Stimulated activated CD4-positive, alpha-beta T cell treated with anti-CD3 and anti-CD28 coated beads, Interleukin-1b, Interleukin-23, amount 100 ng/mL, for 24 hours (primary cell): ENCODE data around the gene THUMPD3.

Source experiments
- DNase-seq, 4 experiments: peaks; one replicate each; pipeline ENCODE4 v3.0.0-alpha.2; 2020; ENCODE audit warnings: low read depth in 4 of 4, low spot score in 1 of 4

Gene THUMPD3

GRCh38 chr3:9415485-9416138 lies 52.8 kb downstream of the THUMPD3 start:
- DNase-seq = no peak

- DNase-seq = no peak
Measured at GRCh38 chr3:9416139-9416780, 53.4 kb downstream of the THUMPD3 start.

GRCh38 chr3:9420850-9421549 lies 58.1 kb downstream of the THUMPD3 start:
- no peak for DNase-seq

GRCh38 chr3:9422712-9423424 lies 60.0 kb downstream of the THUMPD3 start:
- DNase-seq = no peak

- no peak for DNase-seq
Measured at GRCh38 chr3:9428411-9428810, 65.6 kb downstream of the THUMPD3 start.

GRCh38 chr3:9430733-9431132 lies 67.9 kb downstream of the THUMPD3 start:
- DNase-seq = no peak

GRCh38 chr3:9433627-9434521 lies 71.0 kb downstream of the THUMPD3 start:
- no peak for DNase-seq

- DNase-seq = no peak
Measured at GRCh38 chr3:9435316-9435715, 72.5 kb downstream of the THUMPD3 start.
